GM18858 (cell line): ENCODE measurements around the gene NCOR2.

Experiments used
- ATAC-seq: cut with Tn5 transposase; IDR thresholded peaks from one replicate; pipeline ENCODE4 v1.9.1; 2021; ENCODE audit not compliant: unreplicated experiment

The NCOR2 gene

DNA sequence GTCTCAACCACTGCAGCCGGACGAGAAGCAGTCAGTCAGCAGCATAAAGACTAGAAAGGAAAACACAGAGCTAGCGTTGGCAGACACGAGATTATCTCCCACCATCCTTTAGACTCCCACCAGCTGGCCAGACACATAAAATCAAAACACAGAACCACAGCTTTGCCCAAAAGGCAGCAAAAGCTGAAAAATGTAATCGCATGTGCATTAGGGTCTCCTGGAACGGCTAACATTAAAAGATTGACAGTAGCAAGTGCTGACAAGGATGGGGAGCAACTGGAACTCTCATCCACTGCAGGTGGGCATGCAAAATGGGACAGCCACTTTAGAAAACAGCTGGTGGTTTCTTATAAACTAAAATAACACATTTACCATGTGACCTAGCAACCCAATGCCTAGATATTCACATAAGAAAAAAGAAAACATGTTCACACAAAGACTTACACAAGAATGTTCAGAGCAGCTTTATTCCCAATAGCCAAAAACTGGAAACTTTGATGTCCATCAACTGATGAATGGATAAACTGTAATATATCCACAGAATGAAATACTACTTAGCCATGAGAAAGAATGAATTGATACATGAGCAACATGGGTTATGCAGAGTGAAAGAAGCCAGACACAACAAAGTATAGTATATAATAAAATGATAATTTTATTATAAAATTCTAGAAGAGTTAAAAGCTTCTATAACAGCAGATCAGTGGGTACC lies 37.7 kb downstream of the NCOR2 start:
- no peak for ATAC-seq

DNA sequence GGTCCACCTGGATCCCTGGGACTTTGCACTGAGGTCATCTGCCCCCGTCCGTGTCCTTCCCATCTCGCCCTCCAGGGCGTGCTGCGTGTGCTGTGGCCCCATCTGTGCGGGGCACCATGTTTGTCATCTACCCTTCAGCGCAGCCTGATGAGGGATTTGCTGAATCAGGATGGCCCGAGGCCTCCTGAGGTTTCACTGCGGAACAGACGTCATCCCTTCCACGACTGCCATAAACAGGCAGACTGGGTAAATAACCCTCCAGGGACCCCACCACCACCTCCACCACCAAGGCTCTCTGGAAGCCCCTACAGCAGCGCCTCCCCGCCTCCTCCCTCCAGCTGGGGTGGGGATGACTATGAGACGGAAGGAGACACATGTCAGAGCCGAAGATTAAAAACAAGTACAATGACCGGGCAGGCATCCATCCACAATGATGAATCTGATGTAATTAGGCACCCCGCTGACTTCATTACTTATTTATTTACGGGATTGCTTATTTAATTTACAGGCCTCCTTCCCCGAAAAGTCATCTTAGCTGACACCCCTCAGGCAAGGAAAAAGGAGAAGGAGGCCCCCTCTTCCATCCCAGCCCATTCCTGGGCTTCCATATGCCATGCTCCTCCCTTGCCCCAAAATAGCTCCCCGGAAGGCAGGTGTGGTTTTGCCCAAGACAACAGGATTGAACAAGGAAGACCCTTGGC lies 39.4 kb downstream of the NCOR2 start:
- ATAC-seq, result no peak

- ATAC-seq, result no peak
Observed at GRCh38 chr12:124525927-124526692, 41.3 kb downstream of the NCOR2 start.

DNA sequence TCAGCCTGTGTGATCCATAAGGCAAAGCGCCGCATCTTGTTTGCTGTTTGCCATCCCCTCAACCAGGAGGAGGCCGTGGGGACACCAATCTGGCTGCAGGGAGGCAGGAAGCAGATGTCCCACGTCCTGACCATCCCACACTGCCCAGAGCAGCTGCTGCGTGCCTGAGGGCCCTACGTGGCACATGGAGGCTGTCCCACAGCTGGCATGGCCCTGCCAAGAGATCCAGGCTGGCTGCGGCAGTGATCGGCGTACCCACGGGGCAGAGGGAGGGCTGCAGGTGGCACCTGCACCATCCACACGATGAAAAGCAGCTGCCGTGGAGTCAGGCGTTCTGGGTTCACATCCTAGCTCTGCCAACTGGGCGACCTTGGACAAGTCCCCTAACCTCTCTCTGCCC lies 42.0 kb downstream of the NCOR2 start:
- ATAC-seq, result no peak

DNA sequence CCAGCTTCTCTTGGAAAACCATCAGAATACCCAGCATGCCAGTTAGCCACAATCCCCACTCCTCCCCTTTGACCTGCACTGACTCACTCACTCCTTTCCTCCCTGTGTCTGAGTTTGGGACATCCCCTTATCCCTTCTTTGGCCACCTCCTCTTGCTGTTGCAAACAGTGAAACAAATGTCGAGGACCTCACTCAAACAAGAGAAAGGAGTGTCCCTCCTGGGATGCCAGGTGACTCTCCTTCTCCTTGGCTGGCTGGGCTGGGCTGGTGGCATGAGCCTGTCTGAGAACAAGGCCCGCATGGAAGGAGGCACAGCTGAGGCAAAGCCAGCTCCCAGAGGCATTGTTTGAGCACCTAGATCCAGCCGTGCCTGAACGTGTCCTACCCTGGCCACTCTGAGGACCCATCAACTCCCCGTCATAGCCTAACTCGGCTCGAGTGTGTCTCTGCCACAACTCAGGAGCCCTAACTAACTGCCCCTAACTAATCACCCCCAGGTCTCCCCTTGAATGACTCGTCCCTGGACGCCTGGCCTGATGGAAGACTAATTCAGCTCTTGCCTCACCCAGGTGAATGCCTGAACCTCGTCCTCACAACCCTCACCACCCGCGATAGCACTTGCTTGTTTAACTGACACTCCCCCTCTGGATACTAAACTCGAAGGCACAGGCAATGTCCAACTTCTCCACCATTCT lies 43.0 kb downstream of the NCOR2 start:
- ATAC-seq, result no peak

GRCh38 chr12:124523071-124523470 lies 44.3 kb downstream of the NCOR2 start:
- no peak for ATAC-seq

DNA sequence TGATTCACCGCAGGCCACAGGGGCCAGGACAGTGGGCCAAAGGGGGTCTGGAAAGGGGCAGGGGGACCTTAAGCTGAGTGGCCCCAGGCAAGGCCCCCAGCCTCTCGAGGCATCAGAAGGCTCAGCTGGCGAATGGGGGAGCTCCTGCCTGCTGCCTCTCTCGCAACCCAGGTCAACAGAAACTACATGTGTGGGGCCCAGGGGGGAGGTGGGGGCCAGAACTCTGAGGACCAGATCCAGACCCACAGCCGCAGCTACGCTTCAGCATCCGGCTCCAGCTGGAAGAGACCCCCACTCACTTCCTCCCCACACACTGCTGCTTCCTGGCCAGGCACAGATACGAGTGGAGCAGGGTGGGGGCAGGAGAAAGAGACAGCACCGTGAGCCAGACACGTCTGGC lies 46.5 kb downstream of the NCOR2 start:
- ATAC-seq, result no peak

DNA sequence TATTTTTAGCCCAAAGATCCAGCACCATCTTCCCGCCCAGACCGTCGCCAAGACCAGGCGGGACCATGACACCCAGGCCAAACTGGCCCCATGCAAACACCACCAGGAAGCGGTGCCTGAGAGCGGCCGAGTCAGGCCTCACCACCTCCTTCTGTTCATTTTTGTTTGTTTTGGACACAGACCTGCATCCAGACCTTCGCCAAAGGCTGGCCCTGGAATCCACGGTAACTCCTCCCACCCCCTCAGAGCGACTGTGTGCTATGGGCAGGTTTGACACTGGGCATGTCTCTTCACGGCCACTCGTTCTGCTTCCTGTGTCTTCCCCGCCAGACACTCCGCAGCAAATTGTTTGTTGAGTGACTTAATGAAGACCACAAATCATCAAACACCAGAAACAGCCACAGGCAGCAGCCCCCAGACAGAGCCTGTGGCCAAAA lies 47.1 kb downstream of the NCOR2 start:
- no peak for ATAC-seq

GRCh38 chr12:124519746-124520145 lies 47.7 kb downstream of the NCOR2 start:
- ATAC-seq, result no peak

- ATAC-seq, result no peak
Observed at GRCh38 chr12:124518051-124518932, 49.1 kb downstream of the NCOR2 start.
